GM12872 (cell line): ENCODE results near the gene TUBA4A.

Experiments
- TF ChIP-seq, protein P1 (sequence below): IDR thresholded peaks from 3 replicates; pipeline ENCODE4 v1.5.1; 2011; ENCODE audit warnings: low read depth, mild to moderate bottlenecking, low read length, moderate library complexity; ENCODE audit not compliant: insufficient read depth

The TUBA4A gene

DNA sequence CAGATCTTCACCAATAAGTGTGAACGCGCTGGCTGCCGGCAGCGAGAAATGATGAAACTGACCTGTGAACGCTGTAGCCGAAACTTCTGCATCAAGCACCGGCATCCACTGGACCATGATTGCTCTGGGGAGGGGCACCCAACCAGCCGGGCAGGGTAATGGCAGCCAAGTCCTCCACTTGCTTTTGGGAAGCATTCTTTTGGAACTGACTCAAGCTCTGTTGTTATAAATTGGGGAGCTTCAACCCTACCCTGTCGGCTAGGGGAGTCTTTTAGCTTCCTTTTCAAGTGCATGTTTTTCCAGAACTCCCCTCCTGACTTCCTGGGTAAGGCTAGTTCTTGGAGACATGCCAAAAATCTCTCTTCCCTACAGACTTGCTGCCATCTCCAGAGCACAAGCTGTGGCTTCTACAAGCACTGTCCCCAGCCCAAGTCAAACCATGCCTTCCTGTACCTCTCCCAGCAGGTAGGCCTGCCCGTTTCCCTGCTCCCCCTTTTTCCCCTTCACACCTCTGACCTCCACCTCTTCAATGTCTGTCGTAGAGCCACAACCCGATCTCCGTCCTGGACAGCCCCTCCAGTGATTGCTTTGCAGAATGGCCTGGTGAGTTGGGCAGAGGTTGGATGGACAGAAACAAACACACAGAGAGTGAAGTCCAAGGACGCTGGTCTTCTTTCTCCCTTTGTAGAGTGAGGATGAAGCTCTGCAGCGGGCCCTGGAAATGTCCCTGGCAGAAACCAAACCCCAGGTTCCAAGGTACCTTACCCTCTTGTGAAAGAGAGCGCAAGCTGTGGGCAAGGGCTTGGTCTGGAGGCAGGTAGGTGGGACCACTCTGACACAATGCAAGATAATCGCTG is 45.6 kb downstream of the TUBA4A start:
- TF ChIP-seq, protein P1, sequence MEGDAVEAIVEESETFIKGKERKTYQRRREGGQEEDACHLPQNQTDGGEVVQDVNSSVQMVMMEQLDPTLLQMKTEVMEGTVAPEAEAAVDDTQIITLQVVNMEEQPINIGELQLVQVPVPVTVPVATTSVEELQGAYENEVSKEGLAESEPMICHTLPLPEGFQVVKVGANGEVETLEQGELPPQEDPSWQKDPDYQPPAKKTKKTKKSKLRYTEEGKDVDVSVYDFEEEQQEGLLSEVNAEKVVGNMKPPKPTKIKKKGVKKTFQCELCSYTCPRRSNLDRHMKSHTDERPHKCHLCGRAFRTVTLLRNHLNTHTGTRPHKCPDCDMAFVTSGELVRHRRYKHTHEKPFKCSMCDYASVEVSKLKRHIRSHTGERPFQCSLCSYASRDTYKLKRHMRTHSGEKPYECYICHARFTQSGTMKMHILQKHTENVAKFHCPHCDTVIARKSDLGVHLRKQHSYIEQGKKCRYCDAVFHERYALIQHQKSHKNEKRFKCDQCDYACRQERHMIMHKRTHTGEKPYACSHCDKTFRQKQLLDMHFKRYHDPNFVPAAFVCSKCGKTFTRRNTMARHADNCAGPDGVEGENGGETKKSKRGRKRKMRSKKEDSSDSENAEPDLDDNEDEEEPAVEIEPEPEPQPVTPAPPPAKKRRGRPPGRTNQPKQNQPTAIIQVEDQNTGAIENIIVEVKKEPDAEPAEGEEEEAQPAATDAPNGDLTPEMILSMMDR, result no peak

DNA sequence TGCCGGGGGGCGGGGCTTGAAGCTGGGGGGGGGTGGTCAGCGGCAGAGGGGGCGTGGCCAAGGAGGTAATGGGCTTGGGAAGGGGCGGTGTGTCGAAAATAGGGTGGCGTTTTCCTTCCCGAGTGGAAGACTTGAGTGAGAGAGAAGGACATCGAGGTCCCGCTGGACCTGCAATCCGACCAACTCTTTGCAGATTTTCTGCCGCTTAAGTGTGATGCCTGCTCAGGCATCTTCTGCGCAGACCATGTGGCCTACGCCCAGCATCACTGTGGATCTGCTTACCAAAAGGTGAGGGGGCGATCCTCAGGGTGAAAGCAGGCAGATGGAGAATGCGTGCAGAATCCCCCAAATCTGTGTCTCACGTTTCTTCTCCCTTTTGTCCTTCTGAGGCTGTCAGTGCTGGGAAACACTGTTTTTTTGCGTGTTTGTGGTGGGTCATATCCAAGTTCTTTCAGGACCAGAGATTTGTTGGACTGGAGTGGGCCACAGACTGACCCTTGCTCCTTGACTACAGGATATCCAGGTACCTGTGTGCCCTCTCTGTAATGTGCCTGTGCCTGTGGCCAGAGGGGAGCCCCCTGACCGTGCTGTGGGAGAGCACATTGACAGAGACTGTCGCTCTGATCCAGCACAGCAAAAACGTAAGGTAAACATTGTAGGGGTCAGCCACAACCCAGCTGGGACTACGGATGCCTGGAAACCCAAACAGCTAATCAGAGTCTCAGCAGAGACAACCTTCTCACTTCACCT is 46.4 kb downstream of the TUBA4A start:
- TF ChIP-seq, protein P1, result no peak

DNA sequence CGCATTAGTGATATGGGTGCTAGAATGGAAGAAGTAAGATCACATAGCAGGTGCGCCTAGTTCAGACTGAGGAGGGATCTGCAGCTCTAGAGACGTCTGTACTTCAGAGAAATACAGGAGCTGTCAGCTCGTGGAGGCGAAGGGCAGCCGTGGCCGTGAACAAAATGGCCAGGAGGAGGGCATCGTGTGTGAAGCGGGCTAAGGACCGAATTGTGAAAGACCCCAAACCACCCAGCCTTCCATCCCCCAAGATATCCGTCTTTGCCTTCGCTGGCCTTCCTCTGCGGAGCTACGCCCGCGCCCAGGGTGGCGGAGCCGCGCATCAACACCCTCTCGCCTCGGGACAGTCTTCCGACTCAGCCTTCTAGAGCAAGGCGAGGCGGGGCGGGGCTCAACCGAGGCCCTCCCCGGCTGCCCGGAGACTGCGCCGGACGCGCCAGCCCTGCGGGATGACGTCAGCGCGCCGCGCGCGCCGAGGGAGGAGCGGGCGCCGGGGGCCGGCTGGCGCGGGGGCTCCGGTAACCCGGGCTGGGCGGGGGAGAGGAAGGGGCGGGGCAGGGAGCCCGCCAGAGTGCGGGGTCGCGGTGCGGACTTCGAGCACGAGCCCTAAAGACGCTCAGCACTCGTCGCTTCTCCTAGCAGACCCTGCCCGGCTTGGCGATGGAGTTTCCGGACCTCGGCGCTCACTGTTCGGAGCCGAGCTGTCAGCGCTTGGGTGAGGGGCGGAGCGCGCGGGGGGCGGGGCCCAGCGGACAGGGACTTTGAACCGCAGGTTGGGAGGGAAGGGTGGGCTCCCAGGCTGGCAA is 47.2 kb downstream of the TUBA4A start, which contains the start of gene ZFAND2B:
Gene ZFAND2B, plus strand, starts transcription at position 455 of the 806 bp plus-strand sequence. Its CDS starts 206 bp downstream, at position 661.
- TF ChIP-seq, protein P1, result no peak

DNA sequence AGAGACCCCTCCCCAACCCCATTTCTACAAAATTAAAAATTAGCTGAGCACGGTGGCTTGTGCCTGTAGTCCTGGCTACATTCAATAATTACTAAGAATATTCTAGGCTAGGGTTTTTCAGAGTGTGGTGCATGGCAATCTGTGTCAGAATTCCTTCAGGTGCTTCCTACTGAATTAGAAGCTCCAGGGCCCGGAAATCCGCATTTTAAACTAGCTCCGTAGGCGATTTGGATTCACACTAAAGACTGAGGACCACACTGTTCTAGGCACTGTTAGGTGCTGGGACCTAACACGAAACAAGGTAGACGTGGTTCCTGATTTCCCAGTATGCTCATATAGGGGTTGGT is 47.8 kb downstream of the TUBA4A start:
- TF ChIP-seq, protein P1, result no peak

DNA sequence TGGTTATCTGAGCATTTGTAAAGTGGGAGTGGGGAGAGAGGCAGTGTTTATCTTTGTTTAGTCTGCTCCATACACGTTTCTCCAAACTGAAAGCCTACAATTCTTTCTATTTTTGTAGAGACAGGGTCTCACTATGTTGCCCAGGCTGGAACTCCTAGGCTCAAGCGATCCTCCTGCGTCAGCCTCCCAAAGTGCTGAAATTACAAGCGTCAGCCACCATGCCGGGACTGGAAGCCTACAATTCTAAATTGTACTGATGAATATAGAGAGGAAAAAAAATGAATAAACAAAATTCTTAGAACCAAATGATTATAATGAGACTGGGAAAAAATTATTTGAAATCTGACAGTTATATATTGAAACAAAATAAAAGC is 48.6 kb downstream of the TUBA4A start:
- TF ChIP-seq, protein P1, result no peak

DNA sequence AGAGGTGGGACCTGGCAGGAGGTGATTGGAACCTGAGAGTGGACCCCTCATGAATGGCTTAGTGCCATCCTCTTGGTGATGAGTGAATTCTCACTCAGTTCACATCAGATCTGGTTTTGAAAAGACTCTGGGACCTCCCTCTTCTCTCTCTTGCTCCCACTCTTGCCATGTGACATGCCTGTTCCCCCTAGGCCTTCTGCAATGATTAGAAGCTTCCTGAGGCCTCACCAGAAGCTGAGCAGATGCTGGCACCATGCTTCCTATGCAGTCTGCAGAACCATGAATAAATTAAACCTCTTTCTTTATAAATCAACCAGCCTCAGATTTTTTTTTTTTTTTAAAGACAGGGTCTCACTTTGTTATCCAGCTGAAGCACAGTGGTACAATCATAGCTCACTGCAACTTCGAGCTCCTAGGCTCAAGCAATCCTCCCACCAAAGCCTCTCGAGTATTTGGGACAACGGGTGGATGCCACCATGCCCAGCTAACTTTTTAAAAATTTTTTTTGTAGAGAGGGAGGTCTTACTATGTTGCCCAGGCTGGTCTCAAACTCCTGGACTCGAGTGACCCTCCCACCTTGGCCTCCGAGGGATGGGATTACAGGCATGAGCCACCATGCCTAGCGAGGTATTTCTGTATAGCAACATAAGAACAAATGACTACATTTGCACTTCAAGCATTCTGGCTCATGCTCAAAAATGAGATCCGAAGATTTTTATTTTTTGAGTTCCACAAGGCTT is 49.1 kb downstream of the TUBA4A start:
- TF ChIP-seq, protein P1, result no peak
